HG03378 (cell line): ENCODE data around the gene SLC35F3.

ENCODE experiments used
- ATAC-seq: cut with Tn5 transposase; IDR thresholded peaks from one replicate; pipeline ENCODE4 v1.9.1; 2021; ENCODE audit warnings: mild to moderate bottlenecking, moderate library complexity; ENCODE audit not compliant: unreplicated experiment

The SLC35F3 gene

GRCh38 chr1:234309598-234310459, 405.4 kb downstream of the SLC35F3 start:
- peak; percentile 78 for ATAC-seq

- ATAC-seq, result no peak
Observed at GRCh38 chr1:234310460-234310817, 406.0 kb downstream of the SLC35F3 start.

DNA sequence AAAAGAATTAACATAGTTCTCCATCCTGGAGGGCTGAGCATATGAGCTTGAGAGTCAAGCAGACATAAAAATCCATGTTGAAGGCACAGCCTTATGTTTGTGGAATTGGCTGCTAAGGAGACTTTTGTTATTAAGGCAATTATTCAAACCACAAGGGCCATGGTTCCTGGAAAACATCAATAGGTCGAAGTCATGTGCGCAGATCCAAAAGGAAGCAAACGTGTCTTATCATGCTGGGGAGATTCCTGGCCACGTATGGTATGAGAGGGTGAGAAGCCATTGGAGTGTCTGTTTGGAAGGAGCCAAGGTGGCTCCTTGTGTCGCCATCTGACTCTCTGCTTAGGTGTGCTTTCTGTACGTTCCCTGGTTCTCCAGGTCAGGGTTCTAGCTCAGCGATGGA, 406.9 kb downstream of the SLC35F3 start:
- no peak for ATAC-seq

DNA sequence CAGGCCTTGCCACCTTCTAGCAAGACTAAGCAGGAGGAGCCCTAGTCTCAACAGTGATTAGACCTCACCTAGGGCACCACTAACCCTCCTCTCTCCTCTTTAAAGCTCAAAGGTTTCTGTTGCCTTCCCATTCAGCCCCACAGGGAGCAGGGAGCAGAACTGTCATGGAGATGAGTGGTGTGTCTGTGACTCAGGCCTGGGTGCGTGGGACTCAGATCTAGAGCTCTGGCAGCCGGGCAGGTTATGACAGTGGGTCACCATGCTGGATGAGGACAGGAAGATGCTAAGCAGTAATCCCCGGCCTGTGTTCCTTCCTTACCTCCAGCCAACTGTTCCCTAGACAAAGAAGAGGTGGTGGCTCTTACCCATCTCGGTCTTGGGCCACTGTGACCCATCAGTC, 408.7 kb downstream of the SLC35F3 start:
- ATAC-seq, result no peak

DNA sequence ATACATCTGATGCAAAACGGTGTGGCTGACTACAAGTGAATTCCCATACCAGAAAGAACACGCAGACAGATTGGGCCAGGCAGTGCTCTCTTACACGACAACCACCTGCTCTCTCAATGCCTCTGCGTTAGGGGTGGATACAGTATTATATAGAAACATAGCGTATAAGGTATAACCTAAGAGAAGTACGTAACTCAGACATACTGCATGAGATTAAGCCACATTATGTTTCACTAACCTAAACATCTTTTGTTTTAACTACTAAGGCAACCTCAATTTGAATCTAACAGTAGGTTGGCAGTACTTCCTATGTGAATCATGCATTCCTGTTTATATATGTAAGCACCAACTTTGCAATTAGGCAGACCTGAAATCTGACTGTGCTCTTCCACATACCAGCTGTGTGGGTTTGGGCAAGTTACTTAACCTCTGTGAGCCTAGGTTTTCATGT, 410.6 kb downstream of the SLC35F3 start:
- ATAC-seq, result no peak

GRCh38 chr1:234315588-234315987, 411.1 kb downstream of the SLC35F3 start:
- ATAC-seq, result no peak

- ATAC-seq, result no peak
Observed at GRCh38 chr1:234316486-234316885, 412.0 kb downstream of the SLC35F3 start.

GRCh38 chr1:234316937-234317336, 412.5 kb downstream of the SLC35F3 start:
- ATAC-seq, result no peak

DNA sequence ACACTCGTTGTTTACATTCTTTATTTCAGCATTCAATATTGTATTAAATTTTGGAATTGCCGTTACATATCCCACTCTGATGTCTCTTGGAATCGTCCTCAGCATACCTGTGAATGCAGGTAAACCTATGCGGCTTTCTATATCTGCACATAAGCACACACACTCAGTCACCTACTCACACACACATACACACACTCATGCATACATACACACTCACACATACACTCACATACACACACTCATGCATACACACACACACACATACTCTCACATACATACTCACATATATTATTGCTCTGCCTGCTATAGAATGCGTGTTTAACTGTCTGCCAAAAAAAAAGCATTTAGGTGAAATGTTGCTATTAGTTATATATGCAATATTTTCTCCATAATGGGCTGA, 415.6 kb downstream of the SLC35F3 start:
- no peak for ATAC-seq

- no peak for ATAC-seq
Observed at GRCh38 chr1:234320549-234320948, 416.1 kb downstream of the SLC35F3 start.

DNA sequence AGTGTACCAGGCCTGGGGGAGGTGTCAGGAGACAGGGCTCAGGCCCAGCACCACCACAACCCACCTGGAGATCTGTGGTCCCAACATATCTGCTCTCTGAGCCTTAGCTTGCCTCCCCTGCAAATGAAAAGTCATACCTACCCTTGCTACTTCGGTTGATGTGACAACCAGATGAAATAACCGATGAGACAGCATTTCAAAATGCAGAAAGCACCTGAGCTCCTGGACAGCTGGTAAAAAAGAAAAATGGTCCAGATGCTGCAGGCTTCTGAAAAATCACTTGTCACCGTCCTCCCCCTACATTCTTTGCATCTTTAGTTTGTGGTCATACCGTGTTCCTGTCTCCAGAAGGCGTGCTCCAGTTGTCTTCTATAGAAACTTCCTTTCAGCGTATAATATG, 416.8 kb downstream of the SLC35F3 start:
- no peak for ATAC-seq

- ATAC-seq, result no peak
Observed at GRCh38 chr1:234322097-234322496, 417.6 kb downstream of the SLC35F3 start.

DNA sequence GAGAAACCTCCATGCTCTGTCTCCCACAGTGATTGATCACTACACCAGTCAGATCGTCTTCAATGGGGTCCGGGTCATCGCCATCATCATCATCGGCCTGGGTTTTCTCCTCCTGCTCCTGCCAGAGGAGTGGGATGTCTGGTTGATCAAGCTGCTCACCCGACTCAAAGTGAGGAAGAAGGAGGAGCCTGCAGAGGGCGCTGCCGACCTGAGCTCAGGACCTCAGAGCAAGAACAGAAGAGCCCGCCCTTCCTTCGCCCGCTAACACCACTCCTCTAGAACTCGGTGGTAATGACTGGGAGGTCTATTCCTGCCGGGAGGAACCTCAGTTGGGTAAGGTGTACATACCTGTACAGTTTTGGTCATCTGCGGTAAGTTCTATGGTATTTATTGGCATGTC, 418.5 kb downstream of the SLC35F3 start:
- no peak for ATAC-seq

GRCh38 chr1:234324821-234325220, 420.3 kb downstream of the SLC35F3 start:
- no peak for ATAC-seq

GRCh38 chr1:234325878-234326496, 421.5 kb downstream of the SLC35F3 start:
- no peak for ATAC-seq

GRCh38 chr1:234326497-234327366, 422.3 kb downstream of the SLC35F3 start:
- peak; percentile 77 for ATAC-seq

GRCh38 chr1:234327577-234328164, 423.2 kb downstream of the SLC35F3 start:
- ATAC-seq, result no peak

DNA sequence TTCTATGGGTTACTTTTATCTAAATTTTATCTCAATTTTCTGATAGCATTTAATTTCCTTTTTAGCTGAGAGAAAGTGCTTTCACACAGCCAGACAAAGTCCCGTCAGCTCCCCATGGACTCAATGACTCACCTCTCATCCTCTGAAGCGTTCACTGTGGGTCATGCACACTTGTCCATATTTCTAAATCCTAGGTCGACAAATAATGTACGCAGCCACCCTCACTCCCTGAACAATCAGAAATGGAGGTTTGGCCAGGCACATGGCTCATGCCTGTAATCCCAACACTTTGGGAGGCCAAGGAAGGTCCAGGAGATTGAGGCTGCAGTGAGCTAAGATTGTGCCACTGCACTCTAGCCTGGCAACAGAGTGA, 426.4 kb downstream of the SLC35F3 start:
- no peak for ATAC-seq

GRCh38 chr1:234331507-234331906, 427.0 kb downstream of the SLC35F3 start:
- no peak for ATAC-seq

GRCh38 chr1:234336359-234336758, 431.9 kb downstream of the SLC35F3 start:
- no peak for ATAC-seq

GRCh38 chr1:234337233-234337632, 432.8 kb downstream of the SLC35F3 start:
- ATAC-seq, result no peak
